Ammon's horn (tissue), 1 donor: ENCODE data around the gene PRND.
"Not testable (repeated sequence)": the region's sequence is repeated elsewhere in the genome, so short reads cannot be mapped to it uniquely, and the experiment has no call there.

Source experiments
- DNase-seq: peaks from one replicate; pipeline ENCODE4 v3.0.0-alpha.2; 2016; ENCODE audit warnings: low spot score

PRND gene, protein sequence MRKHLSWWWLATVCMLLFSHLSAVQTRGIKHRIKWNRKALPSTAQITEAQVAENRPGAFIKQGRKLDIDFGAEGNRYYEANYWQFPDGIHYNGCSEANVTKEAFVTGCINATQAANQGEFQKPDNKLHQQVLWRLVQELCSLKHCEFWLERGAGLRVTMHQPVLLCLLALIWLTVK

DNA sequence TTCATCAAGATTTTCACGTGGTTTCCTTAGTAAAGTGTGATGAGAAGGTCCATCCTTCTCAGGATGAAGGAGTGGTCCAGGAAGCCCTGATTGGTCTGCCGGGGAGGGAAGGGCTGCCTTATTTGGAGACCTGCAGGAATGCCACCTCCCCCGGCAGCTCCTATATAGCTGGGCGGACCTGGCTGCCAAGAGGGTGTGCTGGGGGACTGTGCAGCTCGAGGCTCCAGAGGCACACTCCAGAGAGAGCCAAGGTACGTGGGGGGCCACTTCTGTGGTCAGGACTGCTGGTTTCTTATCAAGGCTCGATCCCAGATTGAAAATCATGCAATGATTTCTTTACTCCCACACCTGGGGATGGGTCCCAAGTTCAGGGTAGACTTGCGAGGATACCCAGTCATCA is at the start of gene PRND:
TSS of gene PRND (plus strand) at position 191 of the 400 bp plus-strand sequence. CDS start 2,643 bp downstream, outside the sequence.
- DNase-seq: no peak

- no peak for DNase-seq
Observed at GRCh38 chr20:4672948-4673347, 48.8 kb upstream of the PRND start.

DNA sequence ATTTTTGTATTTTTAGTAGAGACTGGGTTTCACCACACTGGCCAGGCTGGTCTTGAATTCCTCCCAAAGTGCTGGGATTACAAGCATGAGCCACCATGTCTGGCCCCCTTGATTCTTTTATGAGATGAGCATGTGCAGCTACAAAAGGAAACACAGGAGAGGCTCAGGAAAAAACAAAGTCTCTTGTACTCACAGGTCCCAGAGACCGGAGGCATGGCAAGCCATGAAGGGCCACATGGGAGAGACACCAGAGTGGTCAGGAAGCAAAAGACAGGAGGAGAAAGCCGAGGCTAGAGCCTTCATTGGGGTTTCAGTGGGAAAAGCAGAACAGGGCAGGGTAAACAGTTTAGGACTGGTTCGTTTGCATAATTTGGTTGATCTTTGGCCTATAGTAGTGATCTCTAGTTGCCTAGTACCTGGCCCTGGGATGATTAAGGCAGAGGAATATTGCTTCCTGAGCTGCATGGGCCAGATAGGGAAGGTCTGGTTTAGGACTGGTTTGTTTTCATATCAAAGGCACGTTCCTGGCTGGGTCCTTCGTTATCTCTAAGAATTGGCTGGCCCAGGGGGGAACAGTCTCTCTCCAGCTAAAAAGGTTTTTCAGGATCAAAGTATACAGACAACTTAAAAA is 48.2 kb upstream of the PRND start:
- no peak for DNase-seq

DNA sequence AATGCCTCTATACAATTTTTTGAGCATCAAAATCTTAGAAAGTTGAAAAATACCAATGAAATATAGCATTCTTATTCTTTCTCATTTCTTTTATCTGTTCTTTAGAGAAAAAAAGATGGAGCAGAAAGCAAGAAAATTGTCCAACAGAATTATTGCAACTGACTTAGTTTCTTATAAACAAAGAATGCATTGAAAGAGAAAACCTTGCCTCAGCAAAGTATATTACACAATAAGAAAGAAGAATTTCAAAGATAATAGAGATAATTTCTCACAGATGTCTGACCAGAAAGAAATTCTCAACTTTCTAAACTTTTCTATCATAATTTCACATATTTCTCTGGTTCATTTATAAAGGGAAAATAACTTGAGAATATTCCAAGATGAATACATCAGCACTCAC is 47.0 kb upstream of the PRND start:
- DNase-seq: no peak

DNA sequence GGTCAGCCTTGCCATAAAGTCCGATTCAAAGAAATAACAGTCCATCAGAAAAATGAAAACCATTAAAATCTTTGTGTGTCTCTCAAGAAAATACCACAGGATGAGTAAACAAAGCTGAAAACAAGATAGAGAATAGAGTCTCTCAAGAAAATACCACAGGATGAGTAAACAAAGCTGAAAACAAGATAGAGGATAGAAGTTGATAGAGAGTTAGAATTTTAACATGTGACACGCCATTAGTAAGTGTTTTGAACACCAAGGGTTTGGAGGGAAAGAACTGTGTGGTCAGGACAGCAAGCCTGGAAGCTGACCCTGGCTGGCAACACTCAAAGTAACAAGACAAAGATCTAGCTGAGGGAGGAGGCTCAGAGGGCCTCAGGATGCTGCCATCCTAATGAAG is 43.9 kb upstream of the PRND start:
- DNase-seq: no peak

DNA sequence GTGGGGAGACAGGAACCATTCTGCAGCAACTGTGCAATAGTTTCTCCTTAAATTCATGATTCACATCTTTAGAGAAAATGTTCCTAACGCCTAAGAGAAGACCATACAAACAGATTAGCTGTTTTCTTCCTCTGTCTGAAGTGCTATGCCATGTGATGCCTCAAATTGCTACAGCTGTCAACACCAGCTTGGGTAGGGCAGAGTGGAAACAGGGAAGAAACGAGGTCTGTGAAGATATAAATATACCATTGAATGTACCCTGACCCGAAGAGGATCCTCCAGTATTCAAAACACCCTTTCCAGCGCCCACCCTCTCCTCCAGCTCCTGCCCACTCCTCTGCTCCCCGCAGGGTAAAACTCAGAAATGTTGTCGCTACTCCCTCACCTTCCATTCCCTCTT is 40.3 kb upstream of the PRND start:
- peak; percentile 29 for DNase-seq

GRCh38 chr20:4681991-4682401 is 39.7 kb upstream of the PRND start:
- no peak for DNase-seq

- no peak for DNase-seq
Observed at GRCh38 chr20:4682682-4683081, 39.0 kb upstream of the PRND start.

GRCh38 chr20:4683261-4683660 is 38.4 kb upstream of the PRND start:
- DNase-seq: no peak

DNA sequence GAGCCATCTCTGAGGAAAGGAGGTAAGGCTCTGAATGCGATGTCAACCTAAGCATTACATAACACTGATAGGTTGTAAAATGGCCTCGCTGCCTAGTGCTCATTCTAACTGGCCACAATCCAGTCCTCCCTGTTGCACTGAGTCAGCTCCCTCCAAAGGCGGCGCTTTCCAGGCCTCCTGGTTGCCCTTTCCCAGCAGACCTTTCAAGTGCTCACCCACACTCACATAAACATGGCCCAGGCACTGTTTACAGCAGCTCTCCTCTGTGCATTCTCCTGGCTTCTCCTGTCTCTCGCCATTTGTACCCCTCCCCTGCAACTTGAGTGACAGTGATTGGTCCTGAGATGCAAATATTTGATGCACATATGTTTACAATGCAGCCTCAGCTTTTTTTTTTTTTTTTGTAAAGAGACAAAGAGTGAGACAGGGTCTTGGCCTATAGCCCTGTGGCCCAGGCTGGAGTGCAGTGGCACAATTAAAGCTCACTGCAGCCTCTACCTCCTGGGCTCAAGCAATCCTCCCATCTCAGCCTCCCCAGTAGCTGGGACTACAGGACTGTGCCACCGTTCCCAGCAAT is 36.8 kb upstream of the PRND start:
- no peak for DNase-seq

GRCh38 chr20:4685923-4686221 is 35.8 kb upstream of the PRND start:
- no peak for DNase-seq

GRCh38 chr20:4688305-4688704 is 33.4 kb upstream of the PRND start:
- no peak for DNase-seq

DNA sequence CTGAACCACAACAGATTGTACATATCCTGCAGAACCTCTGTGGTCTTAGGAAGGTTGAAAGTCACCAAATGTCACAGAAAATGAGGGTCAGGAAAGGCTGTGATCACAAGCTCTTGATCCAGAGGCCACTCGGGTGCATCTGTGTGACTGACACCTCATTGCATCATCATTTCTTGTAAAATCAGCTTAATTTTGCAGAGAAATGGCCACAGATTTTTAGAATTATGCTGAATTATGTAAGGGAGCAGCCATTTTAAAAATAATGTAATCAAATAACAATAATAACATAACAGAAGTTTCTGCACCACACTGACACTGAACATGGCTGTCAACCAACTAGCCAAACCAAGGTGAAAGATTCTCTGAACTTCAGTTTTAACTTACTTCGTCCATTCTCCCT is 32.5 kb upstream of the PRND start:
- DNase-seq: no peak

- no peak for DNase-seq
Observed at GRCh38 chr20:4691753-4692152, 30.0 kb upstream of the PRND start.

DNA sequence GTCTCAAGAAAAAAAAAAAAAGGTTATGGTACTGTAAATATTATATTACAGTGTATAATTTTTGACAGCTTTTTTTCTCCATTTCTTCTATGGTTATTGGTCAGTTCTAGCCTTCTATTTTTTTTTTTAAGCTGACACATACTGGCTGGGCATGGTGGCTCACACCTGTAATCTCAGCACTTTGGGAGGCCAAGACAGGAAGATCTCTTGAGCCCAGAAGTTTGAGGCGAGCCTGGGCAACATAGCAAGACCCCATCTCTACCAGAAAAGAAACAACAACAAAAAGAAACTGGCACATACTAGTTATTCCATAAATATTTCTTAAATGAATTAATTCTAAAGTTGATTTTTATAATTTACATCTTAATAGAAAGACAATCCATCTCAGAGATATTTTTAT is 27.6 kb upstream of the PRND start:
- DNase-seq: no peak

DNA sequence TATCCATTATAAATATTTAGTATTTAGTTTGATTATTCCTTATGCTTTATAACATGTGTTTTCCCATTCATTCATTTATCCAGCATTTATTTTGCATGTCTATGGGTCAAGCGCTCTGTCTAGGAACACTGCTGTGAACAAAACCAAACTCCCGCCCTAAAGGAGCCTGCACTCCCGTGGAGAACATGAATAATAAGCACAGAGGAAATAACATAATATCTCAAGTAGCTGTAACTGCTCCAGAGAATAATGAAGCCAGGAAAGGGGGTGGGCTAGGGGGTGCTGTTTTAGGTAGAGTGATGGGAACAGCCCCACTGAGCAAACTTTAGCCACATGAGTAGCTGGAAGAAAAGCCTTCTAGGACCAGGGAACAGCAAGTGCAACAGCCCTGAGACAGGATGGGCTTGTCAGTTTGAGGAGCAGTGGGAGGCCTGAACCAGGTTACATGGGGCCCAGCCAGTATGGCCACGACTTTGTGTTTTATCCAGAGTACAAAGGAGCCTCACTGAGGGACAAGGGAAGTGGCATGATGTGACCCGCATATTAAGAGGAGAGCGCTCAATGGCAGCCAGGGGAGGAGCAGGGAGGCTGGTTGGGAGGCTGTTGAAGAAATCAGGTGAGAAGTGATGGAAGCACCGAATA is 24.4 kb upstream of the PRND start:
- peak; percentile 38 for DNase-seq

DNA sequence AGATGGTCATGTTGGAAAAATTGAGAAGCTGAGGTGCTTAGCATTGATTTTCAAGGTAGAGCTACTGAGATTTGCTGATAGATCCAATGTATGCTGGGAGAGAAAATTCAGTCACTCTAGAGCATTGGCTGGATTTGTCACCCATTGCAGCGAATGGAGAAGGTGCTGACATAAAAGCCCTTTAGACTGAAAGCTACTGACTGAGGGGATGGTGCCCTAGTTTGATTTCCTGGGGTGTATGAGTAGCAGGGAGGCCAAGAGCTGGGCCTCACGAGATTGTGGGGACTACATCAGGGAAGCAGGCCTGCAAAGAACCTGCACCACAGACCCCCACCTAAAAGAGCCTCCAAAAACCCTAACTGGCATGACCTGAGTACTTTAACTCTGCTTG is 23.9 kb upstream of the PRND start:
- no peak for DNase-seq

DNA sequence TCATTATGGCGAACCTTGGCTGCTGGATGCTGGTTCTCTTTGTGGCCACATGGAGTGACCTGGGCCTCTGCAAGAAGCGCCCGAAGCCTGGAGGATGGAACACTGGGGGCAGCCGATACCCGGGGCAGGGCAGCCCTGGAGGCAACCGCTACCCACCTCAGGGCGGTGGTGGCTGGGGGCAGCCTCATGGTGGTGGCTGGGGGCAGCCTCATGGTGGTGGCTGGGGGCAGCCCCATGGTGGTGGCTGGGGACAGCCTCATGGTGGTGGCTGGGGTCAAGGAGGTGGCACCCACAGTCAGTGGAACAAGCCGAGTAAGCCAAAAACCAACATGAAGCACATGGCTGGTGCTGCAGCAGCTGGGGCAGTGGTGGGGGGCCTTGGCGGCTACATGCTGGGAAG is 22.5 kb upstream of the PRND start:
- no peak for DNase-seq

GRCh38 chr20:4699957-4700356 is 21.8 kb upstream of the PRND start:
- DNase-seq: no peak

- no peak for DNase-seq
Observed at GRCh38 chr20:4702562-4703280, 19.0 kb upstream of the PRND start.

DNA sequence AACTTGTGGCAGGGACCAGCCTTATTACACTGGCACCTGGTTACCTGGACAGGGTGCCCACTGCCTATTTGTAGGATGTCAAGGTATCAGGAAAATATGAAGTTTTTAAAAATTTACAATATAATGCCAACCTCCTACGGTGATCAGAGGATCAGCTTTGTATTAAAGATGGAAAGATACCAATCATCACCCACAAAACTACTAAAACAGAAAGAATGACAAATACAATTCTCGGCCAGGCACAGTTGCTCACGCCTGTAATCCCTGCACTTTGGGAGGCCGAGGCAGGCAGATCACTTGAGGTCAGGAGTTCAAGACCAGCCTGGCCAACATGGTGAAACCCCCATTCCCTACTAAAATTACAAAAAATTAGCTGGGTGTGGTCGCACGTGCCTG is 18.4 kb upstream of the PRND start:
- no peak for DNase-seq

GRCh38 chr20:4706941-4707340 is 14.8 kb upstream of the PRND start:
- not testable (repeated sequence) for DNase-seq

GRCh38 chr20:4708036-4708435 is 13.7 kb upstream of the PRND start:
- no peak for DNase-seq
